GM12801 (cell line): ENCODE results near the gene ANP32D.

Source experiments
- CTCF ChIP-seq: IDR thresholded peaks from one replicate; pipeline ENCODE4 v1.5.1; 2011; ENCODE audit warnings: control low read depth; ENCODE audit not compliant: insufficient read length; ENCODE audit errors: extremely low read depth

Gene ANP32D

DNA sequence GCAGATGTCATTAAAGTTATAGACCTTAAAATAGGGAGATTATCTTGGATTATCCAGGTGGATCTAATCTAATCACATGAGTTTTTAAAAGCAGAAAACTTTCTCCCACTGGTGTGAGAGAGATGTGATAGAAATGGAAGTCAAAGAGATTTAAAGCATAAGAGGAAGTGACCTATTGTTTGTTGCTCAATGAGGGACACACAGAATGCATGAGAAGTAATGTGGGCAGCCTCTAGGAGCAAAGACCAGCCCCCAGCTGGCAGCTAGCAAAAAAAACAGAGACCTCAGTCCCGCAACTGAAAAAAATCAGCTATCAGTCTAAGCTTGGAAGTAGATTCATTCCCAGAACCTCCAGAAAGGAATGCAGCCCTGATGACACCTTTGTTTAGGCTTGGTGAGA, 24.6 kb upstream of the ANP32D start:
- TF ChIP-seq CTCF: no peak

DNA sequence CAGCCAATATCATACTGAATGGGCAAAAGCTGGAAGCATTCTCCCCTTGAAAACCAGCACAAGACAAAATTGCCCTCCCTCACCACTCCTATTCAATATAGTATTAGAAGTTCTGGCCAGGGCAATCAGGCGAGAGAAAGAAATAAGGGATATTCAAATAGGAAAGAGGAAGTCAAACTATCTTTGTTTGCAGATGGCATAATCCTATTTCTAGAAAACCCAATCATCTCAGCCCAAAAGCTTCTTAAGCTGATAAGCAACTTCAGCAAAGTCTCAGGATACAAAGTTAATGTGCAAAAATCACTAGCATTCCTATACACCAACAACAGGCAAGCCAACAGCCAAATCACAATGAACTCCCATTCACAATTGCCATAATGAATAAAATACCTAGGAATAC, 21.0 kb upstream of the ANP32D start:
- TF ChIP-seq CTCF: no peak

GRCh38 chr12:48454667-48455066, 17.7 kb upstream of the ANP32D start:
- TF ChIP-seq CTCF: no peak

- no peak for TF ChIP-seq CTCF
Observed at GRCh38 chr12:48455116-48455515, 17.2 kb upstream of the ANP32D start.

DNA sequence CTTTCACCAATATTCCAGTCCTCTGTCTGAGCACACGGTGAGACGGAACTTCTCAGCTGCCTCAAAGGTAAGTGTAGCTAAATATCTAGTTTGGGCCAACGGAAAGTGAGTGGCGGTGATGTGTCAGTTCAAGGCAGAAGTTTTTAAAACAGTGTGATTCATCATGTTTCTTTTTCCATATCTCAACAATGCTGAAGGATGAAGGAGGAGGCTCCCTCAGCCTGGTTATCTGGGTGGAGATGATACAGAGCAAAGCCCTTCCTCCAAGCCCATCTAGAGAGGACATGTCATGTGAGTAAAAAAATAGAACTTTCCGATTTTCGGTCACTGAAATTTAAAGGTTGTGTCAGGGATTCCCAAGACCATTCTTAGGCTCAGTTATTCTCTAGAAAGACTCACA, 13.1 kb upstream of the ANP32D start:
- TF ChIP-seq CTCF: no peak

- TF ChIP-seq CTCF: no peak
Observed at GRCh38 chr12:48473061-48473460, 702 bp downstream of the ANP32D start.

DNA sequence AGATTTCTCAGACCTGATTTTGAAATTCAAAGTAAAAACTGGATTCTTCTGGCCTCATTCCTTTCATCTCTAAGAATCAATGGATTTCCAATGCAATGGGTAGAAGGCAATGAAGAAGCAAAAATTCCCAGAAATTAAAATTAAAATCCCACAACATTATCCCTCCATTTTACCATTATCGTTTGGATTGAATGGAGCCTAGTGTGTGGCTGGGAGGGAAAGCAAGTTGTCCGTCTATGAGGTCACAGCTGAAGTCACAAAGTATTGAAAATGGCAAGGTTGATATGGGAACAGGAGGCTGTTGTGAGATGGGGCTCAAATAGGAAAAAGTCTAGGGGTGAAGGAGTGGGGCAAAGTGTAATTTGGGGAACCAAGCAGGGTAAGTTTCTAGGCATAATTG, 9.8 kb downstream of the ANP32D start, which contains the start of gene C12orf54:
C12orf54 (plus strand) TSS at position 301 of the 400 bp plus-strand sequence. CDS start 799 bp downstream, outside the sequence.
- no peak for TF ChIP-seq CTCF

DNA sequence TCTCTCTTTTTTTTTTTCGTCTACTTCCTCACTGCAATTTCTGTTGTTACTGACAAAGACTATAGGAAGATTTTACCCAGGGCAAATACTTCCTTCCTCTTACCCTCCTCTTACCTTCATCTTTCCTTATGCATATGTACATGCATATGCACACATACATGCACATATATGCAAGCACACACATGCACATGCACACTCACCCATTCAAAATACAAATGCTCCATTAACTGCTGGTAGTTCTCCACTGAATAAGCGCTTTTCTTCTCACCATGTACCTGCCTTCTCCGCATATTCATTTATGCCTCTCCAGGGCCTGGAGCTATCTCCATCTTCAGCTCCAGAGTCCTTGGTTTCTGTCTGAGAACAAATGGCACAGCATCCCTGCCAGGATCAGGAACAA, 10.6 kb downstream of the ANP32D start:
- TF ChIP-seq CTCF: no peak
